OCI-LY7 (cell line): ENCODE measurements around the gene AIMP1. TPM values are rescaled to one million over a fixed set of nuclear protein-coding genes. Genes with fewer than 3 reads are reported as not detected.

Experiments
- BruUV-seq: library from RNA; stranded (reverse); fragments of 400-500 nt; replicated peaks from 2 replicates; lab custom pipeline; 2021; lab: Mats Ljungman, UMichigan
- CTCF ChIA-PET: fragments of 300-600 bp; sonication (Branson Sonifier 250); formaldehyde crosslinking; loops from one replicate; lab custom pipeline; 2022; ENCODE audit warnings: antibody characterized with exemption; ENCODE audit not compliant: unreplicated experiment; lab: Charles Lee
- POLR2A ChIA-PET: fragments of 300-600 bp; sonication (Branson Sonifier 250); formaldehyde crosslinking; loops from one replicate; lab custom pipeline; 2022; ENCODE audit warnings: antibody characterized with exemption; lab: Charles Lee
- DNase-seq: peaks from one replicate; pipeline ENCODE4 v3.0.0-alpha.2; 2015; ENCODE audit warnings: low spot score
- H2AFZ ChIP-seq: fragments of 200-600 bp; sonication (generic), shearing (Covaris generic); 2 replicates; pipeline ENCODE4 v1.6.1; 2014; ENCODE audit warnings: mild to moderate bottlenecking, antibody characterized with exemption, low read length, moderate library complexity
- H3K27ac ChIP-seq: fragments of 200-600 bp; sonication (generic); 2 replicates; pipeline ENCODE4 v1.5.1; 2014; ENCODE audit warnings: mixed run types, low read depth, mild to moderate bottlenecking, moderate library complexity, low read length, inconsistent platforms; ENCODE audit not compliant: poor library complexity, severe bottlenecking
- H3K36me3 ChIP-seq: fragments of 200-600 bp; sonication (generic); 2 replicates; pipeline ENCODE4 v1.6.1; 2014; ENCODE audit warnings: mild to moderate bottlenecking, antibody characterized with exemption, low read length, moderate library complexity, mixed read lengths; ENCODE audit not compliant: insufficient read depth
- H3K4me1 ChIP-seq: fragments of 200-600 bp; sonication (generic); 2 replicates; pipeline ENCODE4 v1.5.1; 2014; ENCODE audit warnings: mild to moderate bottlenecking, low read length; ENCODE audit not compliant: insufficient read depth, poor library complexity, severe bottlenecking
- H3K4me2 ChIP-seq: fragments of 200-600 bp; sonication (generic); 2 replicates; pipeline ENCODE4 v1.6.1; 2014; ENCODE audit warnings: mild to moderate bottlenecking, low read length
- H3K4me3 ChIP-seq: fragments of 200-600 bp; sonication (generic); 2 replicates; pipeline ENCODE4 v1.5.1; 2014; ENCODE audit warnings: mild to moderate bottlenecking, low read depth, low read length; ENCODE audit not compliant: poor library complexity, severe bottlenecking
- H3K79me2 ChIP-seq: fragments of 200-600 bp; sonication (generic); 2 replicates; pipeline ENCODE4 v1.6.1; 2016; ENCODE audit warnings: low read depth, mild to moderate bottlenecking, low read length, moderate library complexity, mixed read lengths; ENCODE audit not compliant: insufficient read depth
- H3K9me2 ChIP-seq: fragments of 200-600 bp; sonication (generic); 2 replicates; pipeline ENCODE4 v1.6.1; 2016; ENCODE audit warnings: mild to moderate bottlenecking, low read length, mixed read lengths; ENCODE audit not compliant: insufficient read depth
- H3K9me3 ChIP-seq: fragments of 200-600 bp; sonication (generic); 2 replicates; pipeline ENCODE4 v1.6.1; 2014; ENCODE audit warnings: mild to moderate bottlenecking, mixed run types, low read length, mixed read lengths
- H4K20me1 ChIP-seq: fragments of 200-600 bp; sonication (generic); 2 replicates; pipeline ENCODE4 v1.6.1; 2014; ENCODE audit warnings: mild to moderate bottlenecking, antibody characterized with exemption, low read length, moderate library complexity, mixed read lengths; ENCODE audit not compliant: insufficient read depth
- CTCF ChIP-seq: fragments of 200-600 bp; sonication (generic); conservative IDR thresholded peaks from 2 replicates; pipeline ENCODE4 v1.5.1; 2014; ENCODE audit warnings: mild to moderate bottlenecking, antibody characterized with exemption, low read length, moderate library complexity, mixed read lengths
- EZH2phosphoT487 ChIP-seq: fragments of 200-600 bp; sonication (generic); IDR thresholded peaks from 2 replicates; pipeline ENCODE4 v1.6.1; 2018; ENCODE audit warnings: low read depth, borderline replicate concordance, mild to moderate bottlenecking, mixed run types, antibody characterized with exemption, low read length, moderate library complexity, mixed read lengths
- intact Hi-C: fragments of 100-400 bp; cut with micrococcal nuclease; formaldehyde crosslinking; loops from one replicate; pipeline ENCODE4 v1.10.0; 2022; ENCODE audit not compliant: unreplicated experiment
- total RNA-seq, 2 experiments: library from RNA; depleted of rRNA in 1 of 2; stranded (reverse); fragments of >200 nt in 1 of 2; shearing (Covaris generic) in 1 of 2; gene quantifications; 2 replicates each; pipeline ENCODE4 v1.2.3, GENCODE V29; 2014 to 2022

Gene AIMP1
- total RNA-seq, 2 experiments from 2014 or later = 17.4 to 51.7 TPM

GRCh38 chr4:106358899-106359298 is 42.5 kb downstream of the AIMP1 start:
- no TSS peak for BruUV-seq
- Histone ChIP-seq H3K27ac (no peak overlapping the region), H3K9me2 (no peaks in the 10 kb centered on the region), H4K20me1 (no peaks in the 10 kb centered on the region), H3K36me3 (no peaks in the 10 kb centered on the region), H3K4me1 (no peaks in the 10 kb centered on the region), H3K4me2 (no peak overlapping the region), H3K9me3 (no peaks in the 10 kb centered on the region), H3K4me3 (no peak overlapping the region), H2AFZ (no peak overlapping the region), H3K79me2 (no peaks in the 10 kb centered on the region)
- no peak for TF ChIP-seq EZH2phosphoT487
- no peak for TF ChIP-seq CTCF
- CTCF ChIA-PET = no interaction called here
- DNase-seq = no peak
- POLR2A ChIA-PET = no interaction called here
- intact Hi-C loops = no loop called here

DNA sequence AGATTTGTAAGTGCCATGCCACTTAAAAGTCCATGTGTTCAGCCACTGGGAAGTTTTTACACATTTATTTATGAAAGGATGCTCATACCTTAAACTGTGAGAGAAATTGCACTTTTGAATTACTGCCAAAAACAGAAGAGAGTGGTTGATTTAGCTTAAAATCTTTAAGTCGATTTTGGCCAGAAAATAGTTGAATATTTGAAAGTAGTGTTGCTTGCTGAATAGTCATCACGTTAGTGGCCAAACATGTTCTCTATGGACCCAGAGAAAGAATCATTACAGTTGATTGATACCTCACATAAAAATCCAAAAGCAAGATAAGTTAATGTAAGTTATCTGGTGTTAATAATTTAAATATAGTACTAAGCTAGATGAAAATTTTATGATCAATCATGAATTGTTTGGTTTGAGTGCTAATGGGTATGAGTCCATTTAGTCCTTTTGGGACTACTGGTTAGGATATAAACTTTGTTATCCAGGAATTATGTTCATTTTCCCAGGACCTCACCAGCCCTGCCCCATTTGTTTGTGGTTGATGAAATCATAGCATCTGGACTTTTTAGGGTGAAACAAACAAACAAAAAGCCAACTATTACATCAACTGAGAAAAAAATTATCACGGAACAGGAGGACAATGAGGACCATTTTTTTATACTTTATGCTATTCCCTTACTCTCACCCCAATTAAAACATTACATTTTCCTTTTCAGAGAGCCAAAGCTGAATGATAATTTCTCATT is 45.9 kb downstream of the AIMP1 start:
- no peaks in the 10 kb centered on the region for H3K36me3 ChIP-seq
- H3K9me3 ChIP-seq = no peaks in the 10 kb centered on the region
- H3K27ac ChIP-seq = no peak overlapping the region
- BruUV-seq = no TSS peak
- no peaks in the 10 kb centered on the region for H3K4me1 ChIP-seq
- intact Hi-C loops = no loop called here
- H4K20me1 ChIP-seq = no peaks in the 10 kb centered on the region
- H2AFZ ChIP-seq = no peak overlapping the region
- no peaks in the 10 kb centered on the region for H3K9me2 ChIP-seq
- no peak overlapping the region for H3K4me2 ChIP-seq
- H3K4me3 ChIP-seq = no peak overlapping the region
- TF ChIP-seq CTCF (no peak), EZH2phosphoT487 (no peak)
- H3K79me2 ChIP-seq = no peaks in the 10 kb centered on the region
- DNase-seq = no peak
- ChIA-PET CTCF (no interaction called here), POLR2A (interaction anchor here (1.2 kb wide), 1 partner anchor 12 kb away, joined by 3 read pairs; no protein-coding TSS in a partner anchor)

DNA sequence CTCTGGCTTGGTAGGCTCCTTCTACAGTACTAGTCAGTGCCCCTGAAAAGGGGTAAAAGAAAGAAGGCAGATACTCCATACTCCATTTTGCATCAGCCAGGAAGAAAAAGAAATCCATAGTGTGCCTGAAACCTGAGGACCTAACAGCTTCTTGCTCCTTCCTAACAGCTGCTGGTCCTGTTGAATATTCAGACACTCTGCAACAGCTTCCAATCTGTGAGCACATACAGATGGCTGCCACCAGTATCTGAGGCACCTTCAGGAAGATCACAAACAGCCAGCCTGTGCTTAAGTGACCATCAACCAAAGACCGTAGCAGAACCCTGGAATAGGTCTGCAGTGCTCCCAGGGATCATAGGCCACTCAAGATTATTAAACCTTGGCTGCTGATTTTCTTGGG is 47.9 kb downstream of the AIMP1 start:
- BruUV-seq = no TSS peak
- intact Hi-C loops = no loop called here
- TF ChIP-seq EZH2phosphoT487 (no peak), CTCF (no peak)
- H3K9me2 ChIP-seq = no peaks in the 10 kb centered on the region
- H4K20me1 ChIP-seq = no peaks in the 10 kb centered on the region
- H3K9me3 ChIP-seq = no peaks in the 10 kb centered on the region
- no peak overlapping the region for H3K4me3 ChIP-seq
- DNase-seq = no peak
- no peaks in the 10 kb centered on the region for H3K79me2 ChIP-seq
- no peaks in the 10 kb centered on the region for H3K36me3 ChIP-seq
- ChIA-PET POLR2A (interaction anchor here (0.5 to 1.2 kb wide), 3 partner anchors 9 to 258 kb away, joined by 3 to 4 read pairs (median 3); no protein-coding TSS in a partner anchor), CTCF (no interaction called here)
- H3K27ac ChIP-seq = no peak overlapping the region
- no peaks in the 10 kb centered on the region for H3K4me1 ChIP-seq
- no peak overlapping the region for H2AFZ ChIP-seq
- H3K4me2 ChIP-seq = no peak overlapping the region
